Glutamatergic neuron (in vitro differentiated cells): ENCODE results near the gene RALGPS1. TPM values are rescaled to one million over a fixed set of nuclear protein-coding genes. Genes with fewer than 3 reads are reported as not detected.

Experiments used
- DNase-seq: peaks from one replicate; pipeline ENCODE4 v3.0.0; 2022
- H3K27ac Mint-ChIP-seq: one replicate; pipeline ENCODE4 v1.8.0; 2020; ENCODE audit warnings: mild to moderate bottlenecking, mixed read lengths, inconsistent platforms; ENCODE audit not compliant: unreplicated experiment
- H3K27me3 Mint-ChIP-seq: one replicate; pipeline ENCODE4 v1.8.0; 2020; ENCODE audit warnings: mild to moderate bottlenecking, moderate library complexity, mixed read lengths, inconsistent platforms; ENCODE audit not compliant: unreplicated experiment
- H3K36me3 Mint-ChIP-seq: one replicate; pipeline ENCODE4 v1.8.0; 2020; ENCODE audit warnings: mild to moderate bottlenecking, mixed read lengths, inconsistent platforms; ENCODE audit not compliant: unreplicated experiment
- H3K4me1 Mint-ChIP-seq: one replicate; pipeline ENCODE4 v1.8.0; 2020; ENCODE audit warnings: mild to moderate bottlenecking, low read depth, mixed read lengths, inconsistent platforms; ENCODE audit not compliant: unreplicated experiment
- H3K4me3 Mint-ChIP-seq: one replicate; pipeline ENCODE4 v1.8.0; 2020; ENCODE audit warnings: mild to moderate bottlenecking, mixed read lengths, inconsistent platforms; ENCODE audit not compliant: unreplicated experiment
- H3K9me3 Mint-ChIP-seq: one replicate; pipeline ENCODE4 v1.8.0; 2020; ENCODE audit warnings: mild to moderate bottlenecking, moderate library complexity, mixed read lengths, inconsistent platforms; ENCODE audit not compliant: unreplicated experiment
- CTCF ChIP-seq: fragments of 200-600 bp; sonication (generic); IDR thresholded peaks from one replicate; pipeline ENCODE4 v1.5.0; 2021; ENCODE audit not compliant: partially characterized antibody, unreplicated experiment
- total RNA-seq: library from RNA; stranded (reverse); fragmentation: NEBNext Ultra II Directional; extraction: Animal tissue kit (Norgen Biotek cat#: 25700); gene quantifications from one replicate; pipeline ENCODE4 v1.2.1, GENCODE V29; 2021; ENCODE audit not compliant: unreplicated experiment

RALGPS1 gene
- total RNA-seq, 1 donor from 2014 or later = 23.8 TPM

GRCh38 chr9:126904586-126904985 is 10.0 kb upstream of the RALGPS1 start:
- no peak for DNase-seq
- no peak overlapping the region for H3K27ac Mint-ChIP-seq
- no peak for TF ChIP-seq CTCF
- peaks cover 2% of the 10 kb centered on the region for H3K27me3 Mint-ChIP-seq
- H3K4me3 Mint-ChIP-seq = no peak overlapping the region
- no peaks in the 10 kb centered on the region for H3K4me1 Mint-ChIP-seq
- peaks cover 5% of the 10 kb centered on the region for H3K36me3 Mint-ChIP-seq
- no peaks in the 10 kb centered on the region for H3K9me3 Mint-ChIP-seq

GRCh38 chr9:126906091-126906490 is 8.5 kb upstream of the RALGPS1 start:
- H3K36me3 Mint-ChIP-seq = peaks cover 3% of the 10 kb centered on the region
- H3K4me1 Mint-ChIP-seq = no peaks in the 10 kb centered on the region
- H3K4me3 Mint-ChIP-seq = no peak overlapping the region
- H3K27ac Mint-ChIP-seq = no peak overlapping the region
- no peak for TF ChIP-seq CTCF
- no peak for DNase-seq
- no peaks in the 10 kb centered on the region for H3K9me3 Mint-ChIP-seq
- H3K27me3 Mint-ChIP-seq = peaks cover 2% of the 10 kb centered on the region

GRCh38 chr9:126907058-126907457 is 7.5 kb upstream of the RALGPS1 start:
- Mint-ChIP-seq H3K4me3 (no peak overlapping the region), H3K36me3 (no peaks in the 10 kb centered on the region), H3K9me3 (no peaks in the 10 kb centered on the region), H3K27me3 (peaks cover 4% of the 10 kb centered on the region), H3K27ac (no peak overlapping the region), H3K4me1 (no peaks in the 10 kb centered on the region)
- TF ChIP-seq CTCF = no peak
- no peak for DNase-seq

- Mint-ChIP-seq H3K9me3 (peaks cover 4% of the 10 kb centered on the region), H3K36me3 (no peaks in the 10 kb centered on the region), H3K27me3 (peaks cover 11% of the 10 kb centered on the region), H3K4me1 (peaks cover 2% of the 10 kb centered on the region), H3K4me3 (peak overlapping the region; percentile 83), H3K27ac (peak overlapping the region; percentile 52)
- peak; percentile 47 for DNase-seq
- no peak for TF ChIP-seq CTCF
These were observed 767 bp downstream of the RALGPS1 start for GRCh38 chr9:126915281-126915816.

- no peak for TF ChIP-seq CTCF
- H3K4me3 Mint-ChIP-seq = peak overlapping the region; percentile 83
- H3K27me3 Mint-ChIP-seq = peaks cover 11% of the 10 kb centered on the region
- no peaks in the 10 kb centered on the region for H3K36me3 Mint-ChIP-seq
- peak overlapping the region; percentile 52 for H3K27ac Mint-ChIP-seq
- no peak for DNase-seq
- peaks cover 2% of the 10 kb centered on the region for H3K4me1 Mint-ChIP-seq
- H3K9me3 Mint-ChIP-seq = peaks cover 4% of the 10 kb centered on the region
These were observed 1.4 kb downstream of the RALGPS1 start for GRCh38 chr9:126915846-126916543.
